ENCODE results near the gene SGF29. TPM values are rescaled to one million over a fixed set of nuclear protein-coding genes. Genes with fewer than 3 reads are reported as not detected.

Gene SGF29
- total and polyA plus RNA-seq, 12 donors = 11.1 to 35.1 (median 14.9) TPM

DNA sequence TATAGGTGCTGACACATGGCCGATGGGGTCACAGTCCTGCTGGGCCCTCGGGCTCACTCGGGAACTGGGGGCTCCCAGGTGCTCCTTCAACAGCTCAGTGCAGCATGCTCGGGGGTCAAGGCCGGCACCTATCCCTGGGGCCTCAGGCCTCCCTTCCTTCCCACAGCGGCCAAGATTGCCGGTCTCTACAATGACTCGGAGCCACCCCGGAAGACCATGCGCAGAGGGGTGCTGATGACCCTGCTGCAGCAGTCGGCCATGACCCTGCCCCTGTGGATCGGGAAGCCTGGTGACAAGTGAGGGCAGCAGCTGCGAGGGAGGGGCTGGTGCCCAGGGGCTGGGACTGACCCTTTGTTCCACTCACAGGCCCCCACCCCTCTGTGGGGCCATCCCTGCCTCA, 36.2 kb downstream of the SGF29 start:
- WGBS, 2 donors = 95 to 96% methylated on average over 11 to 13 of the region's 13 CpGs
- H3K27me3 ChIP-seq = no peaks in the 10 kb centered on the region

DNA sequence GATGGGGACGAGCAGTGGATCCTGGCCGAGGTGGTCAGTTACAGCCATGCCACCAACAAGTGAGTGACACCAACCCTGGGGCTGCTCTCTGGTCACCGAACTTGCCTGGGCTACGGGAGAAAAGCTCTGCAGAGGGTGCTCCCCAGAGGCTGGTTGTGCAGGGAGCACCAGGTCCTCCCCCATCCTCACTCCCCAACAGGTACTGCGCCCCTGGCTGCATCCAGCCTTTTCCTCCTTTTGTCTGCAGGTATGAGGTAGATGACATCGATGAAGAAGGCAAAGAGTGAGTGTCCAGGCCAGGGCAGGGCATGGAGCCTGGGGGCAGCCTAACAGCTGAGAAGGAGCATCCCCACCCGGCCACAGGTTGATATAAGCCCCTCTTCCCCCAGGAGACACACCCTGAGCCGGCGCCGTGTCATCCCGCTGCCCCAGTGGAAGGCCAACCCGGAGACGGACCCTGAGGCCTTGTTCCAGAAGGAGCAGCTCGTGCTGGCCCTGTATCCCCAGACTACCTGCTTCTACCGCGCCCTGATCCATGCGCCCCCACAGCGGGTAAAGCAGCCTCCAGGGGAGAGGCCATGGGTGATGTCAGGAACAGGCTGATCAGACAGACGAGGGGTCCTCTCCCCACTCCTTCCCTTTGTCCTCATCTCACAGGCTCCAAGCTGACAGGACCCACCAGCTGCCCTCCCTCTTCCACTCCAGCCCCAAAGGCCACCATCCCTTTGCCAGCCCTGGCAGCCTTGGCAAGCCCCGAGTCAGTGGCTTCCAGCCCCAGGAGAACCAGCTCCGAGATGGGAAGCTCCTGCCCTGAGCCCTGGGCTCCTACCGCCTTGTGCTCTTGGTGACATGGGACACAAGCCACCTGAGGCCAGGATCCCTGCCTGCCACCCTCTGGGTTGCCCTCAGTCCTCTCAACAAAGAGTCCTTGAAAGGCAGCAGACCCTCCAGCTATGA, 36.9 kb downstream of the SGF29 start:
- TF ChIP-seq, protein P1, sequence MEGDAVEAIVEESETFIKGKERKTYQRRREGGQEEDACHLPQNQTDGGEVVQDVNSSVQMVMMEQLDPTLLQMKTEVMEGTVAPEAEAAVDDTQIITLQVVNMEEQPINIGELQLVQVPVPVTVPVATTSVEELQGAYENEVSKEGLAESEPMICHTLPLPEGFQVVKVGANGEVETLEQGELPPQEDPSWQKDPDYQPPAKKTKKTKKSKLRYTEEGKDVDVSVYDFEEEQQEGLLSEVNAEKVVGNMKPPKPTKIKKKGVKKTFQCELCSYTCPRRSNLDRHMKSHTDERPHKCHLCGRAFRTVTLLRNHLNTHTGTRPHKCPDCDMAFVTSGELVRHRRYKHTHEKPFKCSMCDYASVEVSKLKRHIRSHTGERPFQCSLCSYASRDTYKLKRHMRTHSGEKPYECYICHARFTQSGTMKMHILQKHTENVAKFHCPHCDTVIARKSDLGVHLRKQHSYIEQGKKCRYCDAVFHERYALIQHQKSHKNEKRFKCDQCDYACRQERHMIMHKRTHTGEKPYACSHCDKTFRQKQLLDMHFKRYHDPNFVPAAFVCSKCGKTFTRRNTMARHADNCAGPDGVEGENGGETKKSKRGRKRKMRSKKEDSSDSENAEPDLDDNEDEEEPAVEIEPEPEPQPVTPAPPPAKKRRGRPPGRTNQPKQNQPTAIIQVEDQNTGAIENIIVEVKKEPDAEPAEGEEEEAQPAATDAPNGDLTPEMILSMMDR (IDR thresholded peaks at IDR 0.05) = no peak
- Histone ChIP-seq H3K4me1 (no peaks in the 10 kb centered on the region), H3K4me3 (no peak overlapping the region), H3K36me3 (peaks cover 0 to 67% (median 39%) of the 10 kb centered on the region in 9 donors), H3K9me3 (no peaks in the 10 kb centered on the region), H3K27ac (no peak overlapping the region), H3K27me3 (no peaks in the 10 kb centered on the region)
- intact Hi-C loops (cut with DNase I) = no loop called here
- DNase-seq = no peak
- WGBS, 2 donors = 93 to 94% methylated on average over 22 of the region's 22 CpGs
- no peak for ATAC-seq

More for the DNA sequence above, 36.2 kb downstream of the SGF29 start:
- Histone ChIP-seq H3K36me3 (peaks cover 0 to 75% (median 42%) of the 10 kb centered on the region in 9 donors), H3K9me3 (no peaks in the 10 kb centered on the region), H3K4me3 (no peak overlapping the region), H3K4me1 (no peaks in the 10 kb centered on the region), H3K27ac (no peak overlapping the region)
- no peak for DNase-seq
- TF ChIP-seq, protein P1 (IDR thresholded peaks at IDR 0.05) = no peak
- ATAC-seq = no peak
- intact Hi-C loops (cut with DNase I) = no loop called here

DNA sequence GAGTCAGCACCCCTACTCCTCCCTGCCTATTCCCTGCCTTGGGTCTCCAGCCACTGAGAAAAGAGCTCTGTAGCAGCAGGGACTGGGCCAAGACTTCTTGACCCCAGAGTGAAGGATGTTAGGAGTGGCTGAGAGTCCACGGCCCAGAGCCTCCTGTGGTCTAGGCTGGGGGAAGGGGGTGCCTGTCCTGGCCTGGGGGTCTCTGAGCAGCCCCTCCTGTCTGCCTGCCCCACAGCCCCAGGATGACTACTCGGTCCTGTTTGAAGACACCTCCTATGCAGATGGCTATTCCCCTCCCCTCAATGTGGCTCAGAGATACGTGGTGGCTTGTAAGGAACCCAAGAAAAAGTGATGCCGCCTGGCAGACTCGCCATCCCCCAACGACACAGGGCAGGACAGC, 37.6 kb downstream of the SGF29 start:
- ATAC-seq (no peak), DNase-seq (no peak)
- Histone ChIP-seq H3K27ac (no peak overlapping the region), H3K4me1 (peaks cover 0 to 5% (median 2%) of the 10 kb centered on the region in 9 donors), H3K27me3 (no peaks in the 10 kb centered on the region), H3K36me3 (peaks cover 0 to 62% (median 34%) of the 10 kb centered on the region in 9 donors), H3K9me3 (no peaks in the 10 kb centered on the region), H3K4me3 (no peak overlapping the region)
- intact Hi-C loops (cut with DNase I) = no loop called here
- TF ChIP-seq, protein P1 (IDR thresholded peaks at IDR 0.05) = no peak
- WGBS, 2 donors = 91% methylated on average over 6 of the region's 6 CpGs

DNA sequence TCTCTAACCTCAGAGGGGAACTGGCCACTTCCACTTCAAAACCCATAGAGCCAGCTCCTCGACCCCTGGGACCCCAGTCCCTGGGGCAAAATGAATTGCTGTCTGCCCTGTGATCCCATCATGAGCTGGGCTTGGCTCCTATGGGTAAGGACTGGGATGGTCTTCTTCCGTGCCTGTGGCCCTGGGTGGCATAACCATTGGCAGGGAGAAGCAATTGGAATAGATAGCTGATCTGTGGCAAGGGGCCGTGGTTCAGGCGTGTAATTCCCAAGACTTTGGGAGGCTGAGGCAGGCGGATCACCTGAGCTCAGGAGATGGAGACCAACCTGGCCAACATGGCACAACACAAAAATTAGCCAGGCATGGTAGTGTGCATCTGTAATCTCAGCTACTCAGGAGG, 38.8 kb downstream of the SGF29 start:
- peaks cover 0 to 17% (median 12%) of the 10 kb centered on the region in 9 donors for H3K4me1 ChIP-seq
- no peak for DNase-seq
- ATAC-seq = no peak
- H3K27me3 ChIP-seq = no peaks in the 10 kb centered on the region
- H3K27ac ChIP-seq = no peak overlapping the region
- intact Hi-C loops (cut with DNase I) = no loop called here
- no peaks in the 10 kb centered on the region for H3K9me3 ChIP-seq
- no peak overlapping the region for H3K4me3 ChIP-seq
- peaks cover 0 to 51% (median 22%) of the 10 kb centered on the region in 9 donors for H3K36me3 ChIP-seq
- 93 to 94% methylated on average over 5 of the region's 5 CpGs for WGBS, 2 donors
- TF ChIP-seq, protein P1 (IDR thresholded peaks at IDR 0.05) = no peak

Measured in heart right ventricle (tissue), 16 donors.